Forelimb muscle (tissue), 1 donor: ENCODE measurements around the gene CCNG2. TPM values are rescaled to one million over a fixed set of nuclear protein-coding genes. Genes with fewer than 3 reads are reported as not detected.

ENCODE experiments used
- DNase-seq: peaks from one replicate; pipeline ENCODE4 v3.0.0-alpha.2; 2013; ENCODE audit warnings: low read depth
- polyA plus RNA-seq: library from polyadenylated mRNA; unstranded; fragments of 120-200 nt; gene quantifications from one replicate; pipeline ENCODE4 v1.2.1, GENCODE V29; 2013; ENCODE audit not compliant: insufficient read length

Gene CCNG2
- polyA plus RNA-seq, 1 donor: 116 TPM

GRCh38 chr4:77178560-77178959, 21.6 kb downstream of the CCNG2 start:
- no peak for DNase-seq

- DNase-seq: no peak
Observed at GRCh38 chr4:77179519-77179918, 22.5 kb downstream of the CCNG2 start.

- no peak for DNase-seq
Observed at GRCh38 chr4:77181720-77182119, 24.7 kb downstream of the CCNG2 start.

GRCh38 chr4:77183777-77184420, 26.9 kb downstream of the CCNG2 start:
- no peak for DNase-seq

GRCh38 chr4:77184974-77185373, 28.0 kb downstream of the CCNG2 start:
- DNase-seq: no peak

GRCh38 chr4:77185686-77186085, 28.7 kb downstream of the CCNG2 start:
- no peak for DNase-seq

- DNase-seq: peak; percentile 57
Observed at GRCh38 chr4:77187322-77187721, 30.3 kb downstream of the CCNG2 start.

GRCh38 chr4:77188498-77189220, 31.7 kb downstream of the CCNG2 start:
- no peak for DNase-seq

- no peak for DNase-seq
Observed at GRCh38 chr4:77189412-77189811, 32.4 kb downstream of the CCNG2 start.

- no peak for DNase-seq
Observed at GRCh38 chr4:77190053-77190452, 33.0 kb downstream of the CCNG2 start.

GRCh38 chr4:77193046-77193445, 36.0 kb downstream of the CCNG2 start:
- DNase-seq: no peak

- no peak for DNase-seq
Observed at GRCh38 chr4:77193511-77194102, 36.6 kb downstream of the CCNG2 start.

- no peak for DNase-seq
Observed at GRCh38 chr4:77194366-77194765, 37.4 kb downstream of the CCNG2 start.

- DNase-seq: no peak
Observed at GRCh38 chr4:77194989-77195388, 38.0 kb downstream of the CCNG2 start.

- DNase-seq: no peak
Observed at GRCh38 chr4:77196866-77197265, 39.9 kb downstream of the CCNG2 start.

- no peak for DNase-seq
Observed at GRCh38 chr4:77197361-77197760, 40.4 kb downstream of the CCNG2 start.

GRCh38 chr4:77197831-77198230, 40.8 kb downstream of the CCNG2 start:
- DNase-seq: no peak

- no peak for DNase-seq
Observed at GRCh38 chr4:77199276-77199675, 42.3 kb downstream of the CCNG2 start.

- no peak for DNase-seq
Observed at GRCh38 chr4:77199701-77200100, 42.7 kb downstream of the CCNG2 start.

GRCh38 chr4:77201343-77201742, 44.3 kb downstream of the CCNG2 start:
- no peak for DNase-seq

- no peak for DNase-seq
Observed at GRCh38 chr4:77201857-77202256, 44.9 kb downstream of the CCNG2 start.

- DNase-seq: no peak
Observed at GRCh38 chr4:77202491-77202890, 45.5 kb downstream of the CCNG2 start.
